Astrocyte (in vitro differentiated cells and primary cell): ENCODE measurements around the gene LITAF.

Experiments
- CTCF ChIP-seq: IDR thresholded peaks from 2 replicates; pipeline ENCODE4 v1.5.1; 2011; ENCODE audit warnings: low read depth, mild to moderate bottlenecking, inconsistent platforms, low read length, moderate library complexity; ENCODE audit not compliant: insufficient read depth
- EZH2 ChIP-seq: IDR thresholded peaks from 2 replicates; pipeline ENCODE4 v1.6.1; 2012; ENCODE audit warnings: mild to moderate bottlenecking, low read length, inconsistent platforms; ENCODE audit not compliant: insufficient read depth

- TF ChIP-seq EZH2 (no peak), CTCF (no peak)
These were observed 20.3 kb downstream of the LITAF start for GRCh38 chr16:11566398-11566797.
